Heart right ventricle (tissue), 16 donors: ENCODE data around the gene CRACR2A. TPM values are rescaled to one million over a fixed set of nuclear protein-coding genes. Genes with fewer than 3 reads are reported as not detected.

Experiments used
- ATAC-seq, 8 donors: fragments of 200-7000 bp; cut with Tn5 transposase; one replicate each; pipeline ENCODE4 v1.9.1; 2020; ENCODE audit warnings: mild to moderate bottlenecking in 8 of 8, moderate library complexity in 8 of 8, moderate number of reproducible peaks in 1 of 8
- DNase-seq, 2 donors: peaks; one replicate each; pipeline ENCODE4 v3.0.0-alpha.2; 2020
- H3K27ac ChIP-seq, 10 donors: fragments of 200-600 bp; sonication (generic) in 2 of 10; one replicate each; pipeline versions ENCODE4 v1.5.0 to v1.8.0; 2020 to 2022; ENCODE audit warnings: mild to moderate bottlenecking in 3 of 10
- H3K27me3 ChIP-seq, 7 donors: fragments of 200-600 bp; one replicate each; pipeline ENCODE4 v1.8.0; 2021 to 2022; ENCODE audit warnings: mild to moderate bottlenecking in 2 of 7
- H3K36me3 ChIP-seq, 9 donors: fragments of 200-600 bp; sonication (generic) in 1 of 9; one replicate each; pipeline versions ENCODE4 v1.5.0 to v1.8.0; 2020 to 2022; ENCODE audit warnings: mild to moderate bottlenecking in 2 of 9
- H3K4me1 ChIP-seq, 9 donors: fragments of 200-600 bp; sonication (generic) in 1 of 9; one replicate each; pipeline versions ENCODE4 v1.5.0 to v1.8.0; 2020 to 2022; ENCODE audit warnings: mild to moderate bottlenecking in 4 of 9
- H3K4me3 ChIP-seq, 10 donors: fragments of 200-600 bp; sonication (generic) in 2 of 10; one replicate each; pipeline versions ENCODE4 v1.5.0 to v1.8.0; 2020 to 2022; ENCODE audit warnings: mild to moderate bottlenecking in 7 of 10, moderate library complexity in 2 of 10
- H3K9me3 ChIP-seq, 11 donors: fragments of 200-600 bp in 10 of 11; sonication (generic) in 2 of 11; one replicate each; pipeline versions ENCODE4 v1.5.0 to v1.8.0; 2013 to 2022; ENCODE audit warnings: mild to moderate bottlenecking in 2 of 11, control low read depth in 1 of 11, moderate library complexity in 1 of 11
- WGBS, 2 donors: extraction: QIAGEN DNeasy Blood & Tissue Kit; methylation state at CpG; one replicate each; pipeline ENCODE4 v1.1.7; 2013; ENCODE audit warnings: inconsistent platforms in 1 of 2; 5-methylcytosine and 5-hydroxymethylcytosine counted together
- intact Hi-C, 10 donors: fragments of 100-400 bp; cut with DNase I; formaldehyde crosslinking; loops; one replicate each; pipeline versions ENCODE4 v1.11.1 to v1.14.2; 2022
- polyA plus RNA-seq, 2 donors: library from polyadenylated mRNA; stranded (reverse); fragments of 200-250 nt; gene quantifications; one replicate each; pipeline ENCODE4 v1.2.3, GENCODE V29; 2013
- total RNA-seq, 10 donors: library from RNA; stranded (reverse); fragmentation: NEBNext Ultra II Directional in 3 of 10; extraction: Animal tissue kit (Norgen Biotek cat#: 25700) in 3 of 10; gene quantifications; one replicate each; pipeline versions ENCODE4 v1.2.1 to v1.2.4, GENCODE V29; 2021 to 2023
- TF ChIP-seq, protein P1 (sequence below), 9 donors: fragments of 200-600 bp; sonication (generic) in 2 of 9; IDR thresholded peaks; one replicate each; pipeline versions ENCODE4 v1.5.0 to v1.8.0; 2021 to 2022; ENCODE audit warnings: antibody characterized with exemption in 9 of 9, mild to moderate bottlenecking in 5 of 9, moderate library complexity in 1 of 9
- donor health status: Arrhythmogenic right ventricular cardiomyopathy.
- donor health status: ischemic (EF 13 %, LVEDD 7.1; RV severe dilation, severe dysfunction).
- donor health status: healthy with polysubstance abuse.
- donor health status: DM: no; HTN: yes; CAD: no.
- donor health status: DM: no; HTN: no; CAD: no.
- donor health status: ischemic (EF 25% LVEDD 6.9; RV normal size, moderate dysfunction).
- donor health status: ischemic (EF 25% LVEDD 5.7; RV mildly dilated, moderate dysfunction).
- donor health status: healthy.
- donor health status: DM: yes; HTN: yes; CAD: no.
- donor health status: Ischemic cardiomyopathy.
- donor health status: ischemic (EF 35%, LVEDD 5.7; RV mildly dilated, moderate dysfunction).
- donor health status: nonischemic (EF 11% LVEDD 7.7; RV severe dilation, severe dysfunction).
- donor health status: DM: yes; HTN: yes; CAD: no.
- donor health status: PGD.
- donor health status: ischemic (EF 29% LVEDD 5.4; RV normal size, mild dysfunction).
- donor health status: nonischemic (EF 23%, LVEDD 6.1; RV moderate dilation, normal function).

CRACR2A gene
- total and polyA plus RNA-seq, 12 donors: 0.64 to 10.4 (median 4.6) TPM

DNA sequence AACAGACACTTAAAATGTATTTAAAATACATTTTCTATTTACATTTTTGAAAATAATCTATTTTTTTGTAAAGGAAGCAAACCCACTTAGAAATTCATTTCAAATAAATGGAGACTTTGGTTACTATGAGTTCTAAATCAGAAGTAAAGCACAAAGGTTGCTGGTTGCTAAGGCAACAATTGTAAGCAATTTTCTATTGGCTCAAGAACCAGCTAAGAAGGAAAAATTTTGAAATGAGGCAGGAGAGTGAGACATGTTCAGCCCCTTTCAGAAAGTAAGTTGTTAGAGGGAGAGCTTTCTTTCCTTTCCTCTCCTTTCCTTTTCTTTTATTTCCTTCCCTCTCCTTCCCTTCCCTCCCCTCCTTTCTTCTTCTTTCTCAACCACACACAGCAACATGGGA is 181.2 kb downstream of the CRACR2A start:
- Histone ChIP-seq H3K27me3 (peaks cover 0 to 4% (median 0%) of the 10 kb centered on the region in 7 donors), H3K4me1 (peaks cover 0 to 5% (median 0%) of the 10 kb centered on the region in 9 donors), H3K4me3 (no peak overlapping the region), H3K27ac (no peak overlapping the region), H3K9me3 (no peaks in the 10 kb centered on the region), H3K36me3 (no peaks in the 10 kb centered on the region)
- ATAC-seq (no peak), DNase-seq (no peak)
- TF ChIP-seq, protein P1, sequence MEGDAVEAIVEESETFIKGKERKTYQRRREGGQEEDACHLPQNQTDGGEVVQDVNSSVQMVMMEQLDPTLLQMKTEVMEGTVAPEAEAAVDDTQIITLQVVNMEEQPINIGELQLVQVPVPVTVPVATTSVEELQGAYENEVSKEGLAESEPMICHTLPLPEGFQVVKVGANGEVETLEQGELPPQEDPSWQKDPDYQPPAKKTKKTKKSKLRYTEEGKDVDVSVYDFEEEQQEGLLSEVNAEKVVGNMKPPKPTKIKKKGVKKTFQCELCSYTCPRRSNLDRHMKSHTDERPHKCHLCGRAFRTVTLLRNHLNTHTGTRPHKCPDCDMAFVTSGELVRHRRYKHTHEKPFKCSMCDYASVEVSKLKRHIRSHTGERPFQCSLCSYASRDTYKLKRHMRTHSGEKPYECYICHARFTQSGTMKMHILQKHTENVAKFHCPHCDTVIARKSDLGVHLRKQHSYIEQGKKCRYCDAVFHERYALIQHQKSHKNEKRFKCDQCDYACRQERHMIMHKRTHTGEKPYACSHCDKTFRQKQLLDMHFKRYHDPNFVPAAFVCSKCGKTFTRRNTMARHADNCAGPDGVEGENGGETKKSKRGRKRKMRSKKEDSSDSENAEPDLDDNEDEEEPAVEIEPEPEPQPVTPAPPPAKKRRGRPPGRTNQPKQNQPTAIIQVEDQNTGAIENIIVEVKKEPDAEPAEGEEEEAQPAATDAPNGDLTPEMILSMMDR (IDR thresholded peaks at IDR 0.05): no peak
- intact Hi-C loops: no loop called here

- H3K4me3 ChIP-seq: no peak overlapping the region
- TF ChIP-seq, protein P1 (IDR thresholded peaks at IDR 0.05): no peak
- ATAC-seq: no peak
- H3K36me3 ChIP-seq: no peaks in the 10 kb centered on the region
- H3K9me3 ChIP-seq: no peaks in the 10 kb centered on the region
- peaks cover 0 to 4% (median 0%) of the 10 kb centered on the region in 7 donors for H3K27me3 ChIP-seq
- intact Hi-C loops: no loop called here
- H3K27ac ChIP-seq: no peak overlapping the region
- peaks cover 0 to 5% (median 0%) of the 10 kb centered on the region in 9 donors for H3K4me1 ChIP-seq
- no peak for DNase-seq
- WGBS, 2 donors: 56 to 61% methylated on average over 1 of the region's 1 CpG
Measured at GRCh38 chr12:3571323-3571722, 181.6 kb downstream of the CRACR2A start.

DNA sequence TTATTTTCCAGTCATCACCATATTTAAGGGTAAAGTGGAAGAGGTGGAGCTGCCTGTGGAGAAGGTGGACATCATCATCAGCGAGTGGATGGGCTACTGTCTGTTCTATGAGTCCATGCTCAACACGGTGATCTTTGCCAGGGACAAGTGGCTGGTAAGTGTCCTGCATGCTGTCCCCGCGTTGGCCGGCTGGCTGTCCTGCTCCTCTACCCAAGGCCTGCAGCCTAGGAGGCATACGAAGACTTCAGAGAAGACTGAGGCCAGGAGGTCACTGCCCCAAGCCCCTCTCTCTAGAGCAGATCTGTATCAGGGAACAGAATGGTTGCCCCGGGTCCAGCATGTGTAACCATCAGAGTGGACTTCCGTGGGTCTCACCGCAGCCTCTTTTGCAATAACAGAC is 184.2 kb downstream of the CRACR2A start:
- H3K36me3 ChIP-seq: no peaks in the 10 kb centered on the region
- ATAC-seq (no peak), DNase-seq (no peak)
- TF ChIP-seq, protein P1 (IDR thresholded peaks at IDR 0.05): no peak
- no peak overlapping the region for H3K27ac ChIP-seq
- no peaks in the 10 kb centered on the region for H3K9me3 ChIP-seq
- intact Hi-C loops: no loop called here
- H3K27me3 ChIP-seq: no peaks in the 10 kb centered on the region
- no peak overlapping the region for H3K4me3 ChIP-seq
- peaks cover 0 to 5% (median 0%) of the 10 kb centered on the region in 9 donors for H3K4me1 ChIP-seq
- 94% methylated on average over 9 of the region's 9 CpGs for WGBS, 2 donors

GRCh38 chr12:3565985-3566384 is 186.9 kb downstream of the CRACR2A start:
- Histone ChIP-seq H3K9me3 (no peaks in the 10 kb centered on the region), H3K27ac (no peak overlapping the region), H3K27me3 (no peaks in the 10 kb centered on the region), H3K4me3 (no peak overlapping the region), H3K36me3 (no peaks in the 10 kb centered on the region), H3K4me1 (peaks cover 0 to under 1% (median 0%) of the 10 kb centered on the region in 9 donors)
- ATAC-seq (no peak), DNase-seq (no peak)
- intact Hi-C loops: no loop called here
- TF ChIP-seq, protein P1 (IDR thresholded peaks at IDR 0.05): no peak
- WGBS, 2 donors: 87 to 100% methylated on average over 1 of the region's 1 CpG

Other genes with a start within 250 kb of the CRACR2A start
- gene PARP11, start 120.3 kb upstream of the CRACR2A start, total RNA-seq: 1 to 10 TPM; 4.2 to 7.5 (median 5.7) TPM
- gene PARP11, start 120.3 kb upstream of the CRACR2A start, polyA plus RNA-seq: 1 to 10 TPM; 1.5 to 2.3 TPM